ENCODE results near the gene VGLL4.

DNA sequence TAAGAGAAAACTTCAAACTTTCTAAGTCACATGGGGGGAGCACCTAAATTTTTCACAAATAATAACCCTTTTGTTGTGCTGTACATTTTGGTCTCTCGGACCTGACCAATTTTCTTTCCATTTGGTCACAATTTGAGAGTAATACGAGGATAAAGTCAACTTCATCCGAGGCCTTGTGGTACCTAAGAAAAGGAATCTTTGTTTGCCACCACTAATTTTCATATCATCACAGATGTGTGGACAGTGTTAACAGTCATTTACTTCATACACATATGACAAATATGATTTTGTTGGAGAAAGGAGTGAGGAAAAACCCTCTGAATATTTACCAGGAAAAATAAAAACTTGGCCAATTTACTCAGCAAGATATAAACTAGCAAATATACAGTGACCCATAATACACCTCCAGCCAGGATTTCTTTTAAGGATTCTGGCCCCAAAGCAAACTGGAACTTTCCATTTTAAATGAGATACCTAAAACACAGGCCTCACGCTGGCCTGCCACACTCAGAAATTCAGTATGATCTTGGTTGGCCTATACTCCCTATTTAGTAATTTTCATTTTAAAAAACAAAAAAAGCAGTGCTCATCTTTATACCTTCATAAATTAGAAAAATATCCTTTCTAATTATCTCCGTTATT is 40.7 kb downstream of the VGLL4 start:
- TF ChIP-seq, protein P1, sequence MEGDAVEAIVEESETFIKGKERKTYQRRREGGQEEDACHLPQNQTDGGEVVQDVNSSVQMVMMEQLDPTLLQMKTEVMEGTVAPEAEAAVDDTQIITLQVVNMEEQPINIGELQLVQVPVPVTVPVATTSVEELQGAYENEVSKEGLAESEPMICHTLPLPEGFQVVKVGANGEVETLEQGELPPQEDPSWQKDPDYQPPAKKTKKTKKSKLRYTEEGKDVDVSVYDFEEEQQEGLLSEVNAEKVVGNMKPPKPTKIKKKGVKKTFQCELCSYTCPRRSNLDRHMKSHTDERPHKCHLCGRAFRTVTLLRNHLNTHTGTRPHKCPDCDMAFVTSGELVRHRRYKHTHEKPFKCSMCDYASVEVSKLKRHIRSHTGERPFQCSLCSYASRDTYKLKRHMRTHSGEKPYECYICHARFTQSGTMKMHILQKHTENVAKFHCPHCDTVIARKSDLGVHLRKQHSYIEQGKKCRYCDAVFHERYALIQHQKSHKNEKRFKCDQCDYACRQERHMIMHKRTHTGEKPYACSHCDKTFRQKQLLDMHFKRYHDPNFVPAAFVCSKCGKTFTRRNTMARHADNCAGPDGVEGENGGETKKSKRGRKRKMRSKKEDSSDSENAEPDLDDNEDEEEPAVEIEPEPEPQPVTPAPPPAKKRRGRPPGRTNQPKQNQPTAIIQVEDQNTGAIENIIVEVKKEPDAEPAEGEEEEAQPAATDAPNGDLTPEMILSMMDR (IDR thresholded peaks at IDR 0.05): no peak
- TF ChIP-seq POLR2A (IDR thresholded peaks at IDR 0.05) (no peak), EP300 (IDR thresholded peaks at IDR 0.05) (no peak)

Data from gastroesophageal sphincter (tissue), 3 donors.